Sigmoid colon (tissue), 4 donors: ENCODE measurements around the gene CCDC33.

Experiments used
- CTCF ChIP-seq, 4 experiments: fragments of 450-650 bp in 3 of 4; fragments of 200-600 bp in 1 of 4; IDR thresholded peaks; one replicate each; pipeline ENCODE4 v1.5.1; 2016 to 2019; ENCODE audit warnings: antibody characterized with exemption in 4 of 4, mild to moderate bottlenecking in 3 of 4, moderate library complexity in 2 of 4
- EP300 ChIP-seq, 4 donors: sonication (generic); formaldehyde crosslinking; IDR thresholded peaks; one replicate each; pipeline ENCODE4 v1.6.1; 2017; ENCODE audit warnings: antibody characterized with exemption in 4 of 4
- POLR2A ChIP-seq, 2 donors: fragments of 450-650 bp; IDR thresholded peaks; one replicate each; pipeline ENCODE4 v1.6.1; 2016; ENCODE audit warnings: antibody characterized with exemption in 2 of 2, mild to moderate bottlenecking in 2 of 2, moderate library complexity in 2 of 2

DNA sequence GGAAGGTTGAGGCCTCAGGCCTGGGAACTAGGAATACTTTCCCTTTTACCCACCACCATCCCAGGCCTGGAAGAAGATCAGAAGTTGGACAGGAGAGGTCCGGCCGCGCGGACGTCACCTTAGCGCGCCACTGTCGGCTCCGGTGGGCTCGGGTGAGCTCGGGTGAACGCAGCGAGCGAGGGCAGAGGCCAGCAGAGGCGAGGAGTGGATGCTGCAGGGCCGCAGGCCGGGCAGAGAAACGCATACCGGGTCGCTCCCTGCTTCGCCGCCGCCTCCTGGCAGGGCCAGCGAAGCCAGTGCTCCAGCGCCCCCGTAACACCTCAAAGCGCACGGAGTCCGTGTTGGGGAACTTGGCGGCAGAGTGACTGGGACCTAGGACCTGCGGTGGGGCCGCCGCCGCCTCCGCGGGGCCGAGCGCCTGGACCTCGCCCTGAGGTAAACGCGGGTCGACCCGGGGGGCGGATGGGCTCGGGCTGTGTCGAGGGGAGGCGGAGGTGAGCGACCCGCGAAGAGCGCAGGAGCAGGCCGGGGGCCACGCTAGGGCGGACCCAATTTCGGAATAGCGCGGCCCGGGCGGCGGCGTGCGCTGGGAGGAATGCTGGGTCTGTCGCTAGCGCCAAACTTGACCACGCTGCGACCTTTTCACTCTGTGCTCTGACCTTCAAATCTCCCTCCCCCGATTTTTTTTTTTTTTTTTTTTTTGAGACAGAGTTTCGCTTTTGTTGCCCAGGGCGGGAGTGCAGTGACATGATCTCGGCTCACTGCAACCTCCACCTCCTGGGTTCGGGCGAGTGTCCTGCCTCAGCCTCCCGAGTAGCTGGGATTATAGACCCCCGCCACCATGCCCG lies 129.7 kb downstream of the CCDC33 start:
- TF ChIP-seq POLR2A (IDR thresholded peaks at IDR 0.05): no peak
- no peak for TF ChIP-seq CTCF (IDR thresholded peaks at IDR 0.05)
- no peak for TF ChIP-seq EP300 (IDR thresholded peaks at IDR 0.05)
